ENCODE results near the gene NBPF9.
"Not testable (repeated sequence)": the region's sequence is repeated elsewhere in the genome, so short reads cannot be mapped to it uniquely, and the experiment has no call there.

Gene NBPF9

DNA sequence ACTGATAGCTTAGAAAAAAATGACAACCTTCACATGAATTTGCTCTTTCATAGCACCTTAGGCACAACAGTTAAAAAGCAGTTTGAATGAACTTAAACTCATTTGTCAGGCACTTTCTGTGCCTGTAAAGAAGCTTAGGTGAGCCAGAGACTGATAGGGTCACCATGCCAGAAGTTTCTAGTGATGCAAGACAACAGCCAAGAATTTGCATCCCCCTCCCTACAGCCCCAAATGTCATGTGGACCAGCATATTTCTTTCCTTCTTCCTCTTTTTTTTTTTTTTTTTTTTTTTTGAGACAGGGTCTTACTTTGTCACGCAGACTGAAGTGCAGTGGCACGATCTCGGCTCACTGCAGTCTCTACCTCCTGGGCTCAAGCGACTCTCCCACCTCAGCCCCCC lies 89.8 kb downstream of the NBPF9 start:
- DNase-seq, result not testable (repeated sequence)

DNA sequence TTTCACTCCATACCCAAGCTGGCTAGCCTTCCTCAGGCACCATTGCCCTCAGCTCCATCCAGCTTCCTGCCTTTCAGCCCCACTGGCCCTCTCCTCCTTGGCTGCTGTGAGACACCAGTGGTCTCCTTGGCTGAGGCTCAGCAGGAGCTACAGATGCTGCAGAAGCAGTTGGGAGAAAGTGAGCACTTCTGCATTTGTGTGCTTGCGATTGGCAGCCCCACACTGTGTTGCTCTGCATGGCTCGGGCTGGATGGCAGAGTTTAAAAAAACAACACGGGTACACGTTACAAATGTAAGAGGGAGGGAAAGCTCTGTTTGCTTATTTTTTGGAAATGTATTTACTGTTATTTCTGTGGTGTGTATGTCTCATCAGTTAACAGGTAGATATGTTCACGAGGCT lies 90.8 kb downstream of the NBPF9 start:
- DNase-seq, result not testable (repeated sequence)

DNA sequence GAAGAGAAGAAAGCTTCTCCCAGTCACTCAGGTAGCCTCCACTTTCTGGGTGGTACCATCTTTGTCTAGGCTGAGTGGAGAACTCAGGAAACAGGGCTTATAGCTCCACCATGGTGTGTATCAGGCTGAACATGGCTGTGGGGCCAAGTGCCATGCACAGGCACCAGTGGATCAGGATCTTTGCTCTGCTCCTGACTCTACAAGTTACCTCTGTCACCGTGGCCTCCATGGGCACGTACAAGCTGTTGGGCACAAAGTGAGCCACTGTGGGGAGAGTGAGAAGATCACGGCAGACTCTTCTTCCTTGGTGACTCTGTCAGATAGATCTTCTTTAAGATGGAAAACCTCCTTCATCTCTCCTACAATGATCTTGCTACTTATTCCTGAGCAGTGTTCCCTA lies 93.6 kb downstream of the NBPF9 start:
- DNase-seq, result not testable (repeated sequence)

DNA sequence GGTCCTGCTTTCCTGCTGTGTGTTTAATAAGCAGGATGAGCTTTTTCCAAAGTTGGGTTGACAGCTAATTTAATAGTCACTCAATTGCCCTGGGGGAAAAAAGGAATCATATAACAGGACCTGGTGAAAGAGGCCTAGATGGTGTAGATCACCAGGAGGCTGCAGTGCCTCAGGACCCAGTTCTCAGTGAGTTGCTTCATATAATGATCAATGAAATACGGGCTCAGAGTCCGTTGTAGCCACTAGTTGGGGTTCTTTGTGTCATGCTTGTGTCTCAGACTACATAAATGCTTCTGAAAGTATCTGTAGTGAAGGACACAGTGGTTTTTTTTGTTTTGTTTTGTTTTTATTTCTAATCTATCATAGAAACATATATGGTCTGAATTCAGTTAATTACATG lies 94.6 kb downstream of the NBPF9 start:
- DNase-seq, result not testable (repeated sequence)

DNA sequence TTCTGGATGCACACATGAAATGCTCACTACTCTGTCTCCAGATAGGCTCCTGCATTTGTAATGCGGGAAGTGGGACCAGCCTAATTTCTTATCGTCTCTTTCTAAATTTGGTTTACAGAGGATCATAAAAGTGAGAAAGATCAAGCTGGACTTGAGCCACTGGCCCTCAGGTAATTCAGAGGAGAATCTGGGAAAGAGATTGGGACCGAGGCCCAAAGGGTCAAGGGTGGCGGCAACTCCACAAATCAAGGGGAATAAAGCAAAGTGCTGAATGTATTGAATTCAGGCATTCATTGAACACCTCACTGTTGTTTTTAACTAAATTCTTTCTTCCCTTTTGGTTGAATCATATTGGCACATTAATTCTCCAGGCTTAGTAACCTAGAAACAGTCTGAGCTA lies 95.0 kb downstream of the NBPF9 start:
- DNase-seq, result not testable (repeated sequence)
